Measurements from ENCODE around the gene COX8C.

Gene COX8C

GRCh38 chr14:93309427-93309966, 37.5 kb upstream of the COX8C start:
- H3K9ac ChIP-seq (ENCODE audit: low read depth, low read length) = no peak overlapping the region
- no peak overlapping the region for H3K4me2 ChIP-seq (ENCODE audit: low read length)
- H3K4me3 ChIP-seq (ENCODE audit: low read length) = no peak overlapping the region
- peaks cover 14% of the 10 kb centered on the region for H3K4me1 ChIP-seq (ENCODE audit: control insufficient read depth, insufficient read depth, low read length)
- H3K9me3 ChIP-seq (replicated peaks; ENCODE audit: low read length) = no peaks in the 10 kb centered on the region
- H3K36me3 ChIP-seq (ENCODE audit: insufficient read depth, low read length) = no peaks in the 10 kb centered on the region
- H3K27me3 ChIP-seq (ENCODE audit: control insufficient read depth, insufficient read depth, low read length) = no peaks in the 10 kb centered on the region

GRCh38 chr14:93311082-93311481, 35.9 kb upstream of the COX8C start:
- Histone ChIP-seq H3K4me2 (ENCODE audit: low read length) (no peak overlapping the region), H3K36me3 (ENCODE audit: insufficient read depth, low read length) (no peaks in the 10 kb centered on the region), H3K9me3 (replicated peaks; ENCODE audit: low read length) (no peaks in the 10 kb centered on the region), H3K9ac (ENCODE audit: low read depth, low read length) (no peak overlapping the region), H3K4me3 (ENCODE audit: low read length) (no peak overlapping the region), H3K27me3 (ENCODE audit: control insufficient read depth, insufficient read depth, low read length) (no peaks in the 10 kb centered on the region), H3K4me1 (ENCODE audit: control insufficient read depth, insufficient read depth, low read length) (peaks cover 4% of the 10 kb centered on the region)

- Histone ChIP-seq H3K27me3 (ENCODE audit: control insufficient read depth, insufficient read depth, low read length) (no peaks in the 10 kb centered on the region), H3K9ac (ENCODE audit: low read depth, low read length) (no peak overlapping the region), H3K9me3 (replicated peaks; ENCODE audit: low read length) (no peaks in the 10 kb centered on the region), H3K4me1 (ENCODE audit: control insufficient read depth, insufficient read depth, low read length) (peaks cover 38% of the 10 kb centered on the region), H3K36me3 (ENCODE audit: insufficient read depth, low read length) (no peaks in the 10 kb centered on the region), H3K4me3 (ENCODE audit: low read length) (no peak overlapping the region), H3K4me2 (ENCODE audit: low read length) (no peak overlapping the region)
These were observed 31.4 kb upstream of the COX8C start for GRCh38 chr14:93315575-93315974.

GRCh38 chr14:93316716-93317115, 30.3 kb upstream of the COX8C start:
- H3K4me2 ChIP-seq (ENCODE audit: low read length) = no peak overlapping the region
- H3K9ac ChIP-seq (ENCODE audit: low read depth, low read length) = no peak overlapping the region
- no peaks in the 10 kb centered on the region for H3K9me3 ChIP-seq (replicated peaks; ENCODE audit: low read length)
- peaks cover 38% of the 10 kb centered on the region for H3K4me1 ChIP-seq (ENCODE audit: control insufficient read depth, insufficient read depth, low read length)
- H3K27me3 ChIP-seq (ENCODE audit: control insufficient read depth, insufficient read depth, low read length) = no peaks in the 10 kb centered on the region
- no peaks in the 10 kb centered on the region for H3K36me3 ChIP-seq (ENCODE audit: insufficient read depth, low read length)
- H3K4me3 ChIP-seq (ENCODE audit: low read length) = no peak overlapping the region

GRCh38 chr14:93317210-93317874, 29.6 kb upstream of the COX8C start:
- Histone ChIP-seq H3K27me3 (ENCODE audit: control insufficient read depth, insufficient read depth, low read length) (no peaks in the 10 kb centered on the region), H3K4me3 (ENCODE audit: low read length) (no peak overlapping the region), H3K36me3 (ENCODE audit: insufficient read depth, low read length) (no peaks in the 10 kb centered on the region), H3K9ac (ENCODE audit: low read depth, low read length) (no peak overlapping the region), H3K4me1 (ENCODE audit: control insufficient read depth, insufficient read depth, low read length) (peaks cover 38% of the 10 kb centered on the region), H3K4me2 (ENCODE audit: low read length) (peak overlapping the region; percentile 56), H3K9me3 (replicated peaks; ENCODE audit: low read length) (no peaks in the 10 kb centered on the region)

GRCh38 chr14:93317875-93318807, 28.8 kb upstream of the COX8C start:
- H3K4me3 ChIP-seq (ENCODE audit: low read length) = no peak overlapping the region

GRCh38 chr14:93318927-93319326, 28.1 kb upstream of the COX8C start:
- Histone ChIP-seq H3K36me3 (ENCODE audit: insufficient read depth, low read length) (peaks cover 2% of the 10 kb centered on the region), H3K4me3 (ENCODE audit: low read length) (no peak overlapping the region), H3K9ac (ENCODE audit: low read depth, low read length) (no peak overlapping the region), H3K27me3 (ENCODE audit: control insufficient read depth, insufficient read depth, low read length) (no peaks in the 10 kb centered on the region), H3K9me3 (replicated peaks; ENCODE audit: low read length) (no peaks in the 10 kb centered on the region), H3K4me1 (ENCODE audit: control insufficient read depth, insufficient read depth, low read length) (peaks cover 38% of the 10 kb centered on the region), H3K4me2 (ENCODE audit: low read length) (peak overlapping the region; percentile 56)

More at GRCh38 chr14:93317875-93318807, 28.8 kb upstream of the COX8C start:
- no peaks in the 10 kb centered on the region for H3K27me3 ChIP-seq (ENCODE audit: control insufficient read depth, insufficient read depth, low read length)
- peaks cover 38% of the 10 kb centered on the region for H3K4me1 ChIP-seq (ENCODE audit: control insufficient read depth, insufficient read depth, low read length)
- no peak overlapping the region for H3K9ac ChIP-seq (ENCODE audit: low read depth, low read length)
- H3K4me2 ChIP-seq (ENCODE audit: low read length) = peak overlapping the region; percentile 56
- H3K36me3 ChIP-seq (ENCODE audit: insufficient read depth, low read length) = no peaks in the 10 kb centered on the region
- no peaks in the 10 kb centered on the region for H3K9me3 ChIP-seq (replicated peaks; ENCODE audit: low read length)

GRCh38 chr14:93319494-93319893, 27.5 kb upstream of the COX8C start:
- Histone ChIP-seq H3K9ac (ENCODE audit: low read depth, low read length) (no peak overlapping the region), H3K4me2 (ENCODE audit: low read length) (no peak overlapping the region), H3K4me1 (ENCODE audit: control insufficient read depth, insufficient read depth, low read length) (peaks cover 38% of the 10 kb centered on the region), H3K4me3 (ENCODE audit: low read length) (no peak overlapping the region), H3K9me3 (replicated peaks; ENCODE audit: low read length) (no peaks in the 10 kb centered on the region), H3K27me3 (ENCODE audit: control insufficient read depth, insufficient read depth, low read length) (no peaks in the 10 kb centered on the region), H3K36me3 (ENCODE audit: insufficient read depth, low read length) (peaks cover 2% of the 10 kb centered on the region)

GRCh38 chr14:93319958-93320357, 27.0 kb upstream of the COX8C start:
- H3K4me3 ChIP-seq (ENCODE audit: low read length) = no peak overlapping the region
- H3K9ac ChIP-seq (ENCODE audit: low read depth, low read length) = no peak overlapping the region
- H3K4me2 ChIP-seq (ENCODE audit: low read length) = no peak overlapping the region
- no peaks in the 10 kb centered on the region for H3K27me3 ChIP-seq (ENCODE audit: control insufficient read depth, insufficient read depth, low read length)
- H3K9me3 ChIP-seq (replicated peaks; ENCODE audit: low read length) = no peaks in the 10 kb centered on the region
- H3K4me1 ChIP-seq (ENCODE audit: control insufficient read depth, insufficient read depth, low read length) = peaks cover 38% of the 10 kb centered on the region
- H3K36me3 ChIP-seq (ENCODE audit: insufficient read depth, low read length) = peaks cover 2% of the 10 kb centered on the region

GRCh38 chr14:93320489-93320888, 26.5 kb upstream of the COX8C start:
- no peak overlapping the region for H3K4me3 ChIP-seq (ENCODE audit: low read length)
- peaks cover 2% of the 10 kb centered on the region for H3K36me3 ChIP-seq (ENCODE audit: insufficient read depth, low read length)
- H3K4me1 ChIP-seq (ENCODE audit: control insufficient read depth, insufficient read depth, low read length) = peaks cover 38% of the 10 kb centered on the region
- H3K9me3 ChIP-seq (replicated peaks; ENCODE audit: low read length) = no peaks in the 10 kb centered on the region
- H3K27me3 ChIP-seq (ENCODE audit: control insufficient read depth, insufficient read depth, low read length) = no peaks in the 10 kb centered on the region
- H3K4me2 ChIP-seq (ENCODE audit: low read length) = no peak overlapping the region
- no peak overlapping the region for H3K9ac ChIP-seq (ENCODE audit: low read depth, low read length)

- Histone ChIP-seq H3K4me2 (ENCODE audit: low read length) (no peak overlapping the region), H3K9ac (ENCODE audit: low read depth, low read length) (no peak overlapping the region), H3K4me1 (ENCODE audit: control insufficient read depth, insufficient read depth, low read length) (peaks cover 21% of the 10 kb centered on the region), H3K9me3 (replicated peaks; ENCODE audit: low read length) (no peaks in the 10 kb centered on the region), H3K27me3 (ENCODE audit: control insufficient read depth, insufficient read depth, low read length) (no peaks in the 10 kb centered on the region), H3K4me3 (ENCODE audit: low read length) (no peak overlapping the region), H3K36me3 (ENCODE audit: insufficient read depth, low read length) (peaks cover 2% of the 10 kb centered on the region)
These were observed 23.9 kb upstream of the COX8C start for GRCh38 chr14:93322929-93323599.

Data from skeletal muscle satellite cell (primary cell).